Measurements from ENCODE around the gene PDCD11.

- TF ChIP-seq CTCF (IDR thresholded peaks at IDR 0.05) (no peak), POLR2A (IDR thresholded peaks at IDR 0.05) (no peak)
Observed at GRCh38 chr10:103466734-103467133, 70.3 kb downstream of the PDCD11 start.

All from esophagus squamous epithelium (tissue), 4 donors.